HepG2 (cell line): ENCODE data around the gene KIAA1614. TPM values are rescaled to one million over a fixed set of nuclear protein-coding genes. Genes with fewer than 3 reads are reported as not detected.

Experiments used
- ATAC-seq: fragments of 200-7000 bp; cut with Tn5 transposase; 3 replicates; pipeline ENCODE4 v1.9.1; 2020; ENCODE audit warnings: mild to moderate bottlenecking, moderate library complexity
- BruUV-seq: library from RNA; stranded (reverse); fragments of 400-500 nt; replicated peaks from 2 replicates; lab custom pipeline; 2021; lab: Mats Ljungman, UMichigan
- CTCF ChIA-PET: fragments of 300-600 bp; formaldehyde crosslinking; extraction: SDS; loops from one replicate; lab custom pipeline; 2021; ENCODE audit warnings: low total read pairs, inconsistent platforms, low intra/inter-chr PET ratio; lab: Yijun Ruan, JAX
- POLR2A ChIA-PET: fragments of 350-600 bp; sonication (Branson Sonifier 250); formaldehyde crosslinking; loops from one replicate; lab custom pipeline; 2020; ENCODE audit warnings: antibody characterized with exemption, inconsistent platforms; lab: Yijun Ruan, JAX
- DNase-seq: peaks from one replicate; pipeline ENCODE4 v3.0.0-alpha.2; 2015; ENCODE audit warnings: low spot score
- FAIRE-seq: peaks from 3 replicates; lab custom pipeline; 2011; peaks lifted over from hg19 to GRCh38; lab: Jason Lieb, UNC
- H2AFZ ChIP-seq: one replicate; pipeline ENCODE4 v1.6.1; 2011; ENCODE audit warnings: low read length, inconsistent platforms
- H3K27ac ChIP-seq: fragments of 300-600 bp; 3 replicates; pipeline ENCODE4 v1.8.0; 2011; ENCODE audit warnings: mixed run types, mild to moderate bottlenecking, mixed read lengths, low read length, inconsistent platforms; ENCODE audit not compliant: insufficient read depth; ENCODE audit errors: extremely low read length
- H3K27me3 ChIP-seq, 2 experiments: fragments of 200-600 bp in 1 of 2; 2 replicates in 1 of 2; 3 replicates in 1 of 2; pipeline versions ENCODE4 v1.6.0 to v1.8.0; 2011; ENCODE audit warnings: low read length in 2 of 2, mild to moderate bottlenecking in 2 of 2, moderate library complexity in 2 of 2, inconsistent platforms in 1 of 2; ENCODE audit not compliant: insufficient read depth in 2 of 2, control insufficient read depth in 1 of 2
- H3K36me3 ChIP-seq, 2 experiments: fragments of 200-600 bp in 1 of 2; replicated peaks in 1 of 2; 2 replicates in 1 of 2; 3 replicates in 1 of 2; pipeline versions ENCODE4 v1.5.1 to v1.8.0; 2011; ENCODE audit warnings: low read length in 2 of 2, inconsistent platforms in 1 of 2; ENCODE audit not compliant: insufficient read depth in 2 of 2, control insufficient read depth in 1 of 2
- H3K4me1 ChIP-seq: 2 replicates; pipeline ENCODE4 v1.5.1; 2012; ENCODE audit warnings: low read length, inconsistent platforms; ENCODE audit not compliant: insufficient read depth
- H3K4me2 ChIP-seq: 2 replicates; pipeline ENCODE4 v1.6.0; 2011; ENCODE audit warnings: low read depth, low read length, inconsistent platforms
- H3K4me3 ChIP-seq, 3 experiments: fragments of 200-600 bp in 1 of 3; sonication (generic), shearing (Covaris generic) in 1 of 3; replicated peaks in 1 of 3; 2 replicates each; pipeline ENCODE4 v1.5.1; 2011 to 2016; ENCODE audit warnings: low read length in 3 of 3, inconsistent platforms in 2 of 3, low read depth in 2 of 3, mild to moderate bottlenecking in 2 of 3, control low read depth in 1 of 3, mixed read lengths in 1 of 3; ENCODE audit not compliant: insufficient read depth in 1 of 3
- H3K79me2 ChIP-seq: one replicate; pipeline ENCODE4 v1.6.1; 2011; ENCODE audit warnings: low read length, inconsistent platforms; ENCODE audit not compliant: insufficient read depth
- H3K9ac ChIP-seq: 2 replicates; pipeline ENCODE4 v1.6.0; 2011; ENCODE audit warnings: mild to moderate bottlenecking, low read depth, low read length, inconsistent platforms; ENCODE audit not compliant: insufficient read depth
- H3K9me3 ChIP-seq: 2 replicates; pipeline ENCODE4 v1.5.1; 2012; ENCODE audit warnings: mild to moderate bottlenecking, low read length
- H4K20me1 ChIP-seq: 2 replicates; pipeline ENCODE4 v1.6.0; 2011; ENCODE audit warnings: inconsistent platforms, mild to moderate bottlenecking, low read length, moderate library complexity; ENCODE audit not compliant: insufficient read depth
- BHLHE40 ChIP-seq: IDR thresholded peaks from 2 replicates; pipeline ENCODE4 v1.6.1; 2011; ENCODE audit warnings: low read length, improper control_type of control experiment
- BORCS8-MEF2B ChIP-seq: sonication (generic); formaldehyde crosslinking; IDR thresholded peaks from 2 replicates; pipeline ENCODE4 v1.8.0; 2022; ENCODE audit warnings: mild to moderate bottlenecking, missing genetic modification reagents
- ELF3 ChIP-seq: IDR thresholded peaks from 2 replicates; pipeline ENCODE4 v1.6.1; 2016; ENCODE audit warnings: missing genetic modification reagents, missing compliant biosample characterization
- GPN1 ChIP-seq: sonication (generic); formaldehyde crosslinking; IDR thresholded peaks from 2 replicates; pipeline ENCODE4 v1.5.1; 2020; ENCODE audit warnings: missing genetic modification reagents, borderline replicate concordance
- IKZF4 ChIP-seq: sonication (generic); formaldehyde crosslinking; IDR thresholded peaks from 2 replicates; pipeline ENCODE4 v1.5.1; 2020; ENCODE audit warnings: borderline replicate concordance, mild to moderate bottlenecking, low read depth, missing genetic modification reagents; ENCODE audit errors: not compliant biosample characterization
- MAF1 ChIP-seq: sonication (generic); formaldehyde crosslinking; IDR thresholded peaks from 2 replicates; pipeline ENCODE4 v1.5.0; 2020; ENCODE audit warnings: missing genetic modification reagents, borderline replicate concordance
- NFIC ChIP-seq: IDR thresholded peaks from 2 replicates; pipeline ENCODE4 v1.6.1; 2012; ENCODE audit warnings: mild to moderate bottlenecking, low read length, inconsistent platforms
- PHF20 ChIP-seq: sonication (generic); formaldehyde crosslinking; IDR thresholded peaks from 2 replicates; pipeline ENCODE4 v1.5.0; 2020; ENCODE audit warnings: mild to moderate bottlenecking, missing genetic modification reagents
- RARA ChIP-seq: IDR thresholded peaks from 2 replicates; pipeline ENCODE4 v1.6.1; 2016; ENCODE audit warnings: missing genetic modification reagents, missing compliant biosample characterization
- RFXAP ChIP-seq: sonication (generic); formaldehyde crosslinking; IDR thresholded peaks from 2 replicates; pipeline ENCODE4 v1.4.0; 2020; ENCODE audit warnings: missing genetic modification reagents, borderline replicate concordance
- SOX5 ChIP-seq: IDR thresholded peaks from 2 replicates; pipeline ENCODE4 v1.6.1; 2016; ENCODE audit warnings: borderline replicate concordance
- ZNF143 ChIP-seq: sonication (generic); formaldehyde crosslinking; IDR thresholded peaks from 2 replicates; pipeline ENCODE4 v1.4.0; 2020; ENCODE audit warnings: missing genetic modification reagents
- ZNF510 ChIP-seq: sonication (generic); formaldehyde crosslinking; IDR thresholded peaks from 2 replicates; pipeline ENCODE4 v1.4.0; 2020; ENCODE audit warnings: low read depth, mild to moderate bottlenecking, missing genetic modification reagents
- ZNF556 ChIP-seq: sonication (generic); formaldehyde crosslinking; IDR thresholded peaks from 2 replicates; pipeline ENCODE4 v1.4.0; 2020; ENCODE audit warnings: mild to moderate bottlenecking, missing genetic modification reagents, borderline replicate concordance
- ZNF589 ChIP-seq: sonication (generic); formaldehyde crosslinking; conservative IDR thresholded peaks from 2 replicates; pipeline ENCODE4 v1.8.0; 2022; ENCODE audit warnings: mild to moderate bottlenecking, moderate library complexity, missing genetic modification reagents
- ZNF788 ChIP-seq: sonication (generic); formaldehyde crosslinking; IDR thresholded peaks from 2 replicates; pipeline ENCODE4 v1.5.0; 2020; ENCODE audit warnings: mild to moderate bottlenecking, missing genetic modification reagents, borderline replicate concordance
- ZNF792 ChIP-seq: IDR thresholded peaks from 2 replicates; pipeline ENCODE4 v1.6.1; 2016
- ZSCAN30 ChIP-seq: sonication (generic); formaldehyde crosslinking; IDR thresholded peaks from 2 replicates; pipeline ENCODE4 v1.5.0; 2020; ENCODE audit warnings: mild to moderate bottlenecking, missing genetic modification reagents
- WGBS: methylation state at CpG from one replicate; pipeline ENCODE4 v1.1.6; 2017; ENCODE audit warnings: low lambda C conversion rate; 5-methylcytosine and 5-hydroxymethylcytosine counted together
- in situ Hi-C: cut with HindIII; loops from 2 replicates; pipeline ENCODE4 v1.10.0; 2017; ENCODE audit warnings: low pct_unique_long_range_greater_than_20kb; ENCODE audit not compliant: extremely low pct_ligation_motif_present
- intact Hi-C: fragments of 100-400 bp; cut with micrococcal nuclease; formaldehyde crosslinking; loops from one replicate; pipeline ENCODE4 v1.10.0; 2022; ENCODE audit not compliant: unreplicated experiment
- polyA plus RNA-seq, 8 experiments: library from polyadenylated mRNA; depleted of rRNA in 3 of 8; stranded (reverse) in 7 of 8; unstranded in 1 of 8; fragments of >200 nt; fragmentation: Illumina TruSeq in 4 of 8; extraction: Trizol in 4 of 8; gene quantifications; 2 replicates each; pipeline versions ENCODE4 v1.2.1 to v1.2.3, GENCODE V29; 2011 to 2016; ENCODE audit warnings: low read depth in 4 of 8, missing spikeins in 1 of 8, mixed read lengths in 1 of 8; ENCODE audit not compliant: insufficient read depth in 1 of 8
- total RNA-seq, 5 experiments: library from RNA; depleted of rRNA; stranded (reverse); fragments of >200 nt; fragmentation: Illumina TruSeq; extraction: Trizol; gene quantifications; 2 replicates each; pipeline ENCODE4 v1.2.3, GENCODE V29; 2016; ENCODE audit warnings: low read depth in 1 of 5
- TF ChIP-seq, protein P1 (sequence below): sonication (generic); formaldehyde crosslinking; IDR thresholded peaks from 2 replicates; pipeline ENCODE4 v1.4.0; 2020; ENCODE audit warnings: mild to moderate bottlenecking, missing genetic modification reagents, borderline replicate concordance
- TF ChIP-seq, protein P2 (sequence below): sonication (generic); formaldehyde crosslinking; conservative IDR thresholded peaks from 2 replicates; pipeline ENCODE4 v1.8.0; 2022; ENCODE audit warnings: mild to moderate bottlenecking, moderate library complexity, missing genetic modification reagents

The KIAA1614 gene
- total and polyA plus RNA-seq, 2 of the 13 experiments (the other 11 are each of a cell fraction or from before 2014, with no cell fraction given), result 0.15 to 0.77 TPM

DNA sequence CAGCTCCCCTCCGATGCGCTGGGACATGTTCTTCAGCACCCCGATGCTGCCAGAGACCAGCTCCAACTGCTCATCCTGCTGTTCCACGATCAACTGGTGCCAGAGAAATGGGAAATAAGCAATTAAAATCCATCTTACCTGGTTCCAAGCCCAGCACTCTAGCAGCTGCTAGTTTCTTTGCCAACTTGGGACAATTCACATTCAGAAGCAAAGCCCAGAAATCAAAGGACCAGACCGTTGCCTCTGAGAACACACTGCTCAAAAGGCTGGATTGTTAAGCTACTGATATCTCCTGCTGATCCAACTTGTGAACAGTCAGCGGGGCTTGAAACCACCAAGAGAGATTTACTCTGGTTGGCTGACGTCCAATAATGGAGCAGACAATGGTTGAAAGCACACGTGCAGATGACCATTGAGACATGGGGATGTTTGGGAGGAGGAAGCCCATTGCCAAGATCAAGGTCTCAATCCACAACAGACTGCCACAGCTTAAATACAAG, 75.6 kb downstream of the KIAA1614 start:
- no peak overlapping the region for H3K4me3 ChIP-seq
- 79% methylated on average over 8 of the region's 8 CpGs for WGBS
- no peaks in the 10 kb centered on the region for H4K20me1 ChIP-seq
- ChIA-PET POLR2A (no interaction called here), CTCF (no interaction called here)
- intact Hi-C loops, result no loop called here
- no TSS peak for BruUV-seq
- no peaks in the 10 kb centered on the region for H3K27me3 ChIP-seq
- H3K4me1 ChIP-seq, result peaks cover 13% of the 10 kb centered on the region
- no peak overlapping the region for H3K9ac ChIP-seq
- H3K4me2 ChIP-seq, result no peak overlapping the region
- no peaks in the 10 kb centered on the region for H3K9me3 ChIP-seq
- ATAC-seq (no peak; the same call in 2 of the 3 replicates), FAIRE-seq (peak; percentile 63), DNase-seq (peak; percentile 47)
- no peak overlapping the region for H3K27ac ChIP-seq
- no peak overlapping the region for H2AFZ ChIP-seq
- in situ Hi-C loops, result no loop called here
- H3K79me2 ChIP-seq, result no peaks in the 10 kb centered on the region
- peaks cover 14 to 68% of the 10 kb centered on the region in 2 experiments for H3K36me3 ChIP-seq
- TF ChIP-seq GPN1 (CRISPR knock-in tag), result no peak
- TF ChIP-seq ZNF792 (CRISPR knock-in tag), result no peak
- no peak for TF ChIP-seq ZNF788
- peak; percentile 51; the same call in 1 of the 2 replicates for TF ChIP-seq SOX5 (CRISPR knock-in tag)
- no peak for TF ChIP-seq ZNF556 (CRISPR knock-in tag)
- peak; percentile 30; the same call in 1 of the 2 replicates for TF ChIP-seq RARA
- TF ChIP-seq ZNF510 (CRISPR knock-in tag), result no peak
- TF ChIP-seq ZSCAN30 (CRISPR knock-in tag), result no peak
- TF ChIP-seq, protein P1, sequence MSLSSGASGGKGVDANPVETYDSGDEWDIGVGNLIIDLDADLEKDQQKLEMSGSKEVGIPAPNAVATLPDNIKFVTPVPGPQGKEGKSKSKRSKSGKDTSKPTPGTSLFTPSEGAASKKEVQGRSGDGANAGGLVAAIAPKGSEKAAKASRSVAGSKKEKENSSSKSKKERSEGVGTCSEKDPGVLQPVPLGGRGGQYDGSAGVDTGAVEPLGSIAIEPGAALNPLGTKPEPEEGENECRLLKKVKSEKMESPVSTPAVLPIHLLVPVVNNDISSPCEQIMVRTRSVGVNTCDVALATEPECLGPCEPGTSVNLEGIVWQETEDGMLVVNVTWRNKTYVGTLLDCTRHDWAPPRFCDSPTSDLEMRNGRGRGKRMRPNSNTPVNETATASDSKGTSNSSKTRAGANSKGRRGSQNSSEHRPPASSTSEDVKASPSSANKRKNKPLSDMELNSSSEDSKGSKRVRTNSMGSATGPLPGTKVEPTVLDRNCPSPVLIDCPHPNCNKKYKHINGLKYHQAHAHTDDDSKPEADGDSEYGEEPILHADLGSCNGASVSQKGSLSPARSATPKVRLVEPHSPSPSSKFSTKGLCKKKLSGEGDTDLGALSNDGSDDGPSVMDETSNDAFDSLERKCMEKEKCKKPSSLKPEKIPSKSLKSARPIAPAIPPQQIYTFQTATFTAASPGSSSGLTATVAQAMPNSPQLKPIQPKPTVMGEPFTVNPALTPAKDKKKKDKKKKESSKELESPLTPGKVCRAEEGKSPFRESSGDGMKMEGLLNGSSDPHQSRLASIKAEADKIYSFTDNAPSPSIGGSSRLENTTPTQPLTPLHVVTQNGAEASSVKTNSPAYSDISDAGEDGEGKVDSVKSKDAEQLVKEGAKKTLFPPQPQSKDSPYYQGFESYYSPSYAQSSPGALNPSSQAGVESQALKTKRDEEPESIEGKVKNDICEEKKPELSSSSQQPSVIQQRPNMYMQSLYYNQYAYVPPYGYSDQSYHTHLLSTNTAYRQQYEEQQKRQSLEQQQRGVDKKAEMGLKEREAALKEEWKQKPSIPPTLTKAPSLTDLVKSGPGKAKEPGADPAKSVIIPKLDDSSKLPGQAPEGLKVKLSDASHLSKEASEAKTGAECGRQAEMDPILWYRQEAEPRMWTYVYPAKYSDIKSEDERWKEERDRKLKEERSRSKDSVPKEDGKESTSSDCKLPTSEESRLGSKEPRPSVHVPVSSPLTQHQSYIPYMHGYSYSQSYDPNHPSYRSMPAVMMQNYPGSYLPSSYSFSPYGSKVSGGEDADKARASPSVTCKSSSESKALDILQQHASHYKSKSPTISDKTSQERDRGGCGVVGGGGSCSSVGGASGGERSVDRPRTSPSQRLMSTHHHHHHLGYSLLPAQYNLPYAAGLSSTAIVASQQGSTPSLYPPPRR, result no peak
- 0 out of 2 replicates have a peak, but pooled peaks have one; percentile 52 for TF ChIP-seq BHLHE40
- TF ChIP-seq MAF1 (CRISPR knock-in tag), result no peak
- TF ChIP-seq BORCS8-MEF2B (CRISPR knock-in tag), result no peak
- TF ChIP-seq, protein P2, sequence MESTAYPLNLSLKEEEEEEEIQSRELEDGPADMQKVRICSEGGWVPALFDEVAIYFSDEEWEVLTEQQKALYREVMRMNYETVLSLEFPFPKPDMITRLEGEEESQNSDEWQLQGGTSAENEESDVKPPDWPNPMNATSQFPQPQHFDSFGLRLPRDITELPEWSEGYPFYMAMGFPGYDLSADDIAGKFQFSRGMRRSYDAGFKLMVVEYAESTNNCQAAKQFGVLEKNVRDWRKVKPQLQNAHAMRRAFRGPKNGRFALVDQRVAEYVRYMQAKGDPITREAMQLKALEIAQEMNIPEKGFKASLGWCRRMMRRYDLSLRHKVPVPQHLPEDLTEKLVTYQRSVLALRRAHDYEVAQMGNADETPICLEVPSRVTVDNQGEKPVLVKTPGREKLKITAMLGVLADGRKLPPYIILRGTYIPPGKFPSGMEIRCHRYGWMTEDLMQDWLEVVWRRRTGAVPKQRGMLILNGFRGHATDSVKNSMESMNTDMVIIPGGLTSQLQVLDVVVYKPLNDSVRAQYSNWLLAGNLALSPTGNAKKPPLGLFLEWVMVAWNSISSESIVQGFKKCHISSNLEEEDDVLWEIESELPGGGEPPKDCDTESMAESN (CRISPR knock-in tag), result no peak
- no peak for TF ChIP-seq PHF20 (CRISPR knock-in tag)
- TF ChIP-seq RFXAP, result no peak
- no peak for TF ChIP-seq ZNF143 (CRISPR knock-in tag)
- TF ChIP-seq NFIC, result 0 out of 2 replicates have a peak, but pooled peaks have one; percentile 22
- TF ChIP-seq ELF3 (CRISPR knock-in tag), result no peak
- no peak for TF ChIP-seq ZNF589 (CRISPR knock-in tag)
- no peak for TF ChIP-seq IKZF4
